IPS DF 6.9 (cell line): ENCODE measurements around the gene LPCAT1.
"Not testable (repeated sequence)": the region's sequence is repeated elsewhere in the genome, so short reads cannot be mapped to it uniquely, and the experiment has no call there.

Experiments
- DNase-seq: peaks from one replicate; pipeline ENCODE4 v3.0.0-alpha.2; 2013; ENCODE audit warnings: low read depth, low spot score
- H3K27ac ChIP-seq: one replicate; pipeline ENCODE4 v1.5.1; 2013; ENCODE audit warnings: low read length, control low read depth
- H3K27me3 ChIP-seq: 2 replicates; pipeline ENCODE4 v1.6.1; 2013; ENCODE audit warnings: mild to moderate bottlenecking, low read length; ENCODE audit not compliant: control insufficient read depth, insufficient read depth
- H3K36me3 ChIP-seq: 2 replicates; pipeline ENCODE4 v1.6.1; 2013; ENCODE audit warnings: low read length; ENCODE audit not compliant: control insufficient read depth, insufficient read depth
- H3K4me1 ChIP-seq: 2 replicates; pipeline ENCODE4 v1.6.1; 2013; ENCODE audit warnings: low read length; ENCODE audit not compliant: control insufficient read depth, insufficient read depth
- H3K4me3 ChIP-seq: 2 replicates; pipeline ENCODE4 v1.5.1; 2013; ENCODE audit warnings: mild to moderate bottlenecking, low read length
- H3K9me3 ChIP-seq: 2 replicates; pipeline ENCODE4 v1.6.1; 2013; ENCODE audit warnings: low read length, inconsistent platforms; ENCODE audit not compliant: control insufficient read depth, insufficient read depth
- WGBS: extraction: QIAGEN DNeasy Blood & Tissue Kit; methylation state at CpG from one replicate; pipeline ENCODE4 v1.1.7; 2013; ENCODE audit warnings: mixed read lengths, missing lambda C conversion rate; ENCODE audit not compliant: insufficient read length, insufficient coverage; 5-methylcytosine and 5-hydroxymethylcytosine counted together

Gene LPCAT1

DNA sequence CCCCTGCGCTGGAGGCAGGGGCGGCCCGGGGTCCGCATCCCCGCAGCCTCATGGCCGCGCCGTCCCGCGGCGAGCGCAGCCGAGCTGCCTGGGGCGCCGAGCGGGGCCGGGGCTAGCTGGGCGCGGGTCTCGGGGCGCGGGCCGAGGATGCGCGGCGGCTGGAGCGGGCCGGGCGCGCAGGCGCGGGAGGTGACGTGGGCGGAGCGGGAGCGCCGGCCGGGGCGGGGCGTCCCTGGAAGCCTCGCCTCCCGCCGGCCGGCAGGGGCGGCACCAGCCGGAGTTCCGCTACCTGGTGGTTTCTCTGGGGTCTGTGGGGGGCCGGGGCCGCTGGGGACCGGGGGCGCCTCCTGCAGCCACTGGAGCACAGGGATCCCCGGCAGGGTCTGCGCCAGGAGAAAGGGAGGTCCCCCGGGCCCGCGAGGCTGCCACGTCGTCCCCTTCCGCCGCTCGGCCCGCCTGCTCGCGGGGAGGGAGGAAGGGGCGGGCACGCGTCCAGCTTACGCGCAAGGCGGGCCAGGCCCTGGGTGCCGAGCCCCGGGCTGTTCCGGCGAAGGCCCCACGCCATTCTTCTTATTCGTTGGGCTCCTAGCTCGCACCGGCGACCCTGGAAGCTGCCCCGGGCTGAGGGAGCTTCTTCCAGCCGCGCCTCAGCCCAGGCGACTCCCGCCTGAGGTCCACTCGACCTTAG, at the start of gene LPCAT1:
TSS of gene LPCAT1 (minus strand) at position 168 of the 688 bp plus-strand sequence. CDS start at position 52, 116 bp downstream.
- H3K27ac ChIP-seq, result no peak within 1 kb of the TSS
- H3K4me1 ChIP-seq, result peaks cover 8% of the 10 kb centered on the region
- no CpG with 5 or more reads among the region's 85 CpGs for WGBS
- no peak for DNase-seq
- no peaks in the 10 kb centered on the region for H3K27me3 ChIP-seq
- no peaks in the 10 kb centered on the region for H3K9me3 ChIP-seq
- peak within 1 kb of the TSS; percentile 91 for H3K4me3 ChIP-seq
- H3K36me3 ChIP-seq, result 0 out of 2 replicates have a peak, but pooled peaks cover 4% of the 10 kb centered on the region

DNA sequence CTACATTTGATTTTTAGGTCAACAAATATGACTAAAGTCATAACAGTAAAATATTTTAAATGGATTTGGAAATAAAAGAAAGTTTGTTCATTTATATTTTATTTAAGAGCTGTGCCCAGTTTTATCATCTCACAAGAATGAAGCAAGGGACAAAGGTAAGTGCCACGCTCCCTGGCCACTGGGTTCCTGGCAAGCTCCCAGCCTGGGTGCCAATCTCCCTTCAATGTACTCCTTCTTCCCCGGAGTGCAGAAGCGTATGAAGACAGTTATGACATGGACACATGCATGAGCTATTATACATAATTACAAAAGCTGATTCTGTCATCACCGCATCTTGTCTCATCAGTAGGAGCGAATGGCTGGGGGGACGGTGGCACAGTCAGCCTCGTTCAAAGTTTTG, 48.1 kb upstream of the LPCAT1 start:
- H3K4me3 ChIP-seq, H3K9me3 ChIP-seq, H3K27ac ChIP-seq, DNase-seq, H3K4me1 ChIP-seq, H3K36me3 ChIP-seq, H3K27me3 ChIP-seq: not testable (repeated sequence)
- WGBS, result no CpG with 5 or more reads among the region's 7 CpGs

GRCh38 chr5:1570975-1571374, 47.2 kb upstream of the LPCAT1 start:
- Histone ChIP-seq H3K27me3 (no peaks in the 10 kb centered on the region), H3K9me3 (peaks cover 3% of the 10 kb centered on the region; the same call in 1 of the 2 replicates), H3K4me3 (no peak overlapping the region), H3K4me1 (no peaks in the 10 kb centered on the region), H3K36me3 (peaks cover 9% of the 10 kb centered on the region; the same call in 1 of the 2 replicates), H3K27ac (no peak overlapping the region)
- WGBS, result no CpG with 5 or more reads among the region's 10 CpGs
- no peak for DNase-seq

DNA sequence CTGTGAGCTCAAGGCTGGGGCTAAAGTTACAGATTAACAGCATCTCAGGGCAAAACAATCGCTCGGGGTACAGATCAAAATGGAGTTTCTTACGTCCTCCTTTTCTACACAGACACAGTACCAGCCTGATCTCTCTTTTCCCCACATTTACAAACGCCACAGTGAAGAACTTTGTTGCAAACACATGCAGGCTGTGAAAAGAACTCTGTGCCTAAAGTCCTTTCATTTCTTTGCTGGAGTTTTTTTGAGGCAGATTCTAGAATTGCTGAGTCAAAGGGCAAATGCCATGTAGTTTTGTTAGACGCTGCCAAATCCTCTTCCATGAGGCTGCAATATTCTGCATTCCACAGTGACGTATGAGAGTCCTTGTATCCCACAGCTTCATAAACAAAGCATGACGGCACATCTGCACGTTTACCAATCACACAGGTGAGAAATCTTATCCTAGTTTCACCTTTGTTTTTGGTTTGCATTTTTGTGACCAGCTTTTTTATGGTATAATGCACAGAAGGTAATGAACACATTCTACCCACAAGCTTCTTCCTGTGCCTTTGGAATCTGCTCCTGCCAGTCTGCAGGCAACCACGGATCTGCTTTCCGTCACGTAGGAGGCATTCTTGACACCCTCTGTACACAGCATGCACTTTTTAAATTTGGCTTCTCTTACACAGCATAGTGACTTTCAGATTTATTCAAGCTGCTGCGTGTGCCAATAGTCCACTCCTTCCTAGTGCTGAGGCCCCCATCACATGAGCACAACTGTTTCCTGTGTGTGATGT, 44.6 kb upstream of the LPCAT1 start:
- no peak for DNase-seq
- Histone ChIP-seq H3K4me3 (no peak overlapping the region), H3K4me1 (no peaks in the 10 kb centered on the region), H3K27ac (no peak overlapping the region), H3K27me3 (no peaks in the 10 kb centered on the region), H3K9me3 (peaks cover 3% of the 10 kb centered on the region; the same call in 1 of the 2 replicates), H3K36me3 (peaks cover 5% of the 10 kb centered on the region; the same call in 1 of the 2 replicates)
- WGBS, result no CpG with 5 or more reads among the region's 12 CpGs

GRCh38 chr5:1567527-1568200, 43.9 kb upstream of the LPCAT1 start:
- H3K9me3 ChIP-seq, H3K27ac ChIP-seq: not testable (repeated sequence)

DNA sequence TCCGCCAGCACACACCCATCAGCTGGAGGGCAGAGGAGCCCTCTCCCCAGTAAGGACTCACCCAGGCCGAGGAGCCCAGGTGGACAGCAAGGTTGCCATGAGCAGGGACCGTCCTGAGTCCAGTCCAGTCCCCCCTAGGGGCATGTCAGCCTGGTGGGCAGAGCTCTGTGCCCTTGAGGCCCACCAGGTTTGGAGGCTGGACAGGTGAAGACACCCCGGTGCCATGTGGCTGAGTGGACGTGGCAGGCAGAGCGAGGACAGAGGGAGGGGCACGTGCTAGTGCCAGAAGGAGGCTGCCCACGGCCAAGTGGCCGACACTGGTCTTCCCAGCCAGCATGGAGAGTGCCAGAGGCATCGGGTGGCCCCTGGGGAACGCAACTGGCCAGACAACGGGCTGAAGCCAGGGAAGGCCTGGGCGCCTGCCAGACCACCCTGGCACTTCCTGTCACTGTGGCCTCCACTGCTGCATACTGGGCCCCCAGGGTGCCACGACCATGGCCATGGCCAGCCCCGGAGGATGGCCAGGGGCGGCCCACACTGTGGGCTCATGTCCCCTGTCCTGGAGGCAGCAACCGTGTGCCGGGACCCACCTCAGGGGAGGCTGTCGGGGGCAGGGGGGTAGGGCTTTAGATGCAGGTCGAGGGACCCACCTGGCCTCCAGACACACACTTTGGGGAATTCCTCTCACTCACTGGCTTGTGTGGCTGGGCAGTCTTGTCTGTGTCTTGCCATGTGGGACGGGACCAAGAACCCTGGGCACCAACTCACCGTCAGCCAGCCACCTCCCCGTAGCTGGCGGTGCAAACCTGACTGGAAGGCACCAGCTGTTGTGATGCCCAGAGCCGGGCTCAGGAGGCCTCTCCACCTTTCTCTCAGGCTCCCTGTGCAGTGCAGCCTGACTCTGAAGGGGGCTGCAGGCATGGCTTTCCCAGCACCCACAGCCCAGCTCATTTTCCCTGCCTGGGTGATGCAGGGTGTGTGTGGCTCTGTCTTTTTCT, 42.3 kb upstream of the LPCAT1 start:
- DNase-seq, result no peak
- H3K36me3 ChIP-seq, result peaks cover 3% of the 10 kb centered on the region; the same call in 1 of the 2 replicates
- H3K4me3 ChIP-seq, result no peak overlapping the region
- H3K4me1 ChIP-seq, result no peaks in the 10 kb centered on the region
- WGBS, result no CpG with 5 or more reads among the region's 25 CpGs
- H3K27ac ChIP-seq, result no peak overlapping the region
- H3K9me3 ChIP-seq, result peaks cover 3% of the 10 kb centered on the region; the same call in 1 of the 2 replicates
- no peaks in the 10 kb centered on the region for H3K27me3 ChIP-seq

More at GRCh38 chr5:1567527-1568200, 43.9 kb upstream of the LPCAT1 start:
- H3K36me3 ChIP-seq, H3K4me3 ChIP-seq, H3K27me3 ChIP-seq, H3K4me1 ChIP-seq, DNase-seq: not testable (repeated sequence)
- WGBS, result no CpG with 5 or more reads among the region's 16 CpGs

DNA sequence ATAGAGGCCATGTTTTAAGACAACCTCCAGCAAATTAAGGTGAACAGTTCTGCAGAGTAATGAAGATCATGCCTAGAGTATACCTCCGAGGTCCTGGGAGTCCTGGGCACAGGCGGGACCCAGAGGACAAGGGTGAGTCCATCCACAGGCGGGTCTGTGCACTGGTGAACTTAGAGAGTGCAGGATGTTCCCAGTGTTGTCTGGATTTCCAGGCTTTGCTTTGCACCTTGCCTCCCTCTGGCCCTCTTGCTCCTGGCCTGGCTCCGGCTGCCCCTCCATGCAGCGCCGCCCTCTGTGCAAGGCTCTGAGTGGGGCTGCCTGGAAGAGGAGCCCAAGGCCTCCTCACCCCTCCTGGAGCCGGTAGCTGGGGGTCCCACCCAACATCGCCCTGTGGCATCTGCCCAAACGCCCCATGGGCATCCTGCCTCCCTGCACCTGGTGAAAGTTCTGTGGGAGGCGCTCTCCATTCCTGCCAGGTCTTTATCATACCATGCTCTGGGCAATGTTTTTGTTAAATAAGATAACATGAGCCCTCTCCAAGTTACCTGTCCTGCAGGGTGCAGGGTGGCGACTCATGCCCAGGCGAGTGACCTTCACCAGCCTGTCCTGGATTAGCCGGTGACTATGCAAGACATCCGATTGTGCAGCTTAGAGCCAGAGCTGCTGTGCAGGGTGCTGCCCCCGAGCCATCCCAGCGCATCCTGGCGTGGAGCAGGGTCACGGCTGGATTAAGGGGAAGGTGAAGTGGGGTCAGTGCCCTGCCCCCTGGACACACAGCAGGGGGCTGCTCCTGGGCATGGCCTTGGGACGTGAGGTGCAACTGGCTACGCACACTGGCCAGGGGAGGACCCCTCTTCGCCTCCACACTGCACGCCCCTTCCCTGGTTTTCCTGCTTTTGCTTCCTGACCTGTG, 41.3 kb upstream of the LPCAT1 start:
- no peak for DNase-seq
- no CpG with 5 or more reads among the region's 22 CpGs for WGBS
- Histone ChIP-seq H3K27ac (no peak overlapping the region), H3K4me1 (no peaks in the 10 kb centered on the region), H3K9me3 (no peaks in the 10 kb centered on the region), H3K36me3 (no peaks in the 10 kb centered on the region), H3K27me3 (no peaks in the 10 kb centered on the region), H3K4me3 (no peak overlapping the region)

GRCh38 chr5:1564182-1564748, 40.5 kb upstream of the LPCAT1 start:
- no peaks in the 10 kb centered on the region for H3K9me3 ChIP-seq
- no peaks in the 10 kb centered on the region for H3K27me3 ChIP-seq
- DNase-seq, result no peak
- H3K27ac ChIP-seq, result no peak overlapping the region
- no peaks in the 10 kb centered on the region for H3K36me3 ChIP-seq
- H3K4me1 ChIP-seq, result no peaks in the 10 kb centered on the region
- H3K4me3 ChIP-seq, result no peak overlapping the region
- WGBS, result no CpG with 5 or more reads among the region's 14 CpGs
